Activated naive CD8-positive, alpha-beta T cell treated with anti-CD3 and anti-CD28 coated beads for 36 hours (primary cell): ENCODE measurements around the gene BCL2L12. TPM values are rescaled to one million over a fixed set of nuclear protein-coding genes. Genes with fewer than 3 reads are reported as not detected.

Experiments
- DNase-seq: peaks from one replicate; pipeline ENCODE4 v3.0.0; 2021
- H3K27ac Mint-ChIP-seq: one replicate; pipeline ENCODE4 v1.8.0; 2022; ENCODE audit warnings: mild to moderate bottlenecking, moderate library complexity, mixed read lengths
- H3K27me3 Mint-ChIP-seq: one replicate; pipeline ENCODE4 v1.8.0; 2022; ENCODE audit warnings: mild to moderate bottlenecking, mixed read lengths
- H3K36me3 Mint-ChIP-seq: one replicate; pipeline ENCODE4 v1.8.0; 2021; ENCODE audit warnings: mild to moderate bottlenecking, mixed read lengths
- H3K4me1 Mint-ChIP-seq: one replicate; pipeline ENCODE4 v1.8.0; 2021; ENCODE audit warnings: mixed read lengths
- H3K4me3 Mint-ChIP-seq: one replicate; pipeline ENCODE4 v1.8.0; 2022; ENCODE audit warnings: mild to moderate bottlenecking, moderate library complexity, mixed read lengths
- H3K9me3 Mint-ChIP-seq: one replicate; pipeline ENCODE4 v1.8.0; 2022; ENCODE audit warnings: mixed read lengths
- total RNA-seq, 2 experiments: library from RNA; stranded (reverse); gene quantifications; one replicate each; pipeline ENCODE4 v1.2.3, GENCODE V29; 2021

Gene BCL2L12
- total RNA-seq, 2 experiments from 2014 or later = 74.1 to 81.9 TPM

- H3K4me3 Mint-ChIP-seq = peak overlapping the region; percentile 25
- H3K9me3 Mint-ChIP-seq = no peaks in the 10 kb centered on the region
- H3K27me3 Mint-ChIP-seq = no peaks in the 10 kb centered on the region
- no peak for DNase-seq
- peak overlapping the region; percentile 76 for H3K27ac Mint-ChIP-seq
- peaks cover 49% of the 10 kb centered on the region for H3K36me3 Mint-ChIP-seq
- peaks cover 32% of the 10 kb centered on the region for H3K4me1 Mint-ChIP-seq
Observed at GRCh38 chr19:49684251-49684982, 18.7 kb downstream of the BCL2L12 start.

GRCh38 chr19:49684983-49685553 lies 19.3 kb downstream of the BCL2L12 start:
- Mint-ChIP-seq H3K27ac (no peak overlapping the region), H3K36me3 (peaks cover 49% of the 10 kb centered on the region), H3K27me3 (no peaks in the 10 kb centered on the region), H3K9me3 (no peaks in the 10 kb centered on the region), H3K4me3 (no peak overlapping the region), H3K4me1 (peaks cover 29% of the 10 kb centered on the region)
- no peak for DNase-seq

GRCh38 chr19:49685845-49686332 lies 20.2 kb downstream of the BCL2L12 start:
- no peak for DNase-seq
- Mint-ChIP-seq H3K4me1 (peaks cover 32% of the 10 kb centered on the region), H3K4me3 (peak overlapping the region; percentile 30), H3K36me3 (peaks cover 51% of the 10 kb centered on the region), H3K27me3 (peaks cover 7% of the 10 kb centered on the region), H3K27ac (no peak overlapping the region), H3K9me3 (no peaks in the 10 kb centered on the region)

- Mint-ChIP-seq H3K4me1 (peaks cover 33% of the 10 kb centered on the region), H3K9me3 (no peaks in the 10 kb centered on the region), H3K27me3 (peaks cover 14% of the 10 kb centered on the region), H3K4me3 (no peak overlapping the region), H3K27ac (peak overlapping the region; percentile 34), H3K36me3 (peaks cover 49% of the 10 kb centered on the region)
- DNase-seq = no peak
Observed at GRCh38 chr19:49686503-49687088, 20.9 kb downstream of the BCL2L12 start.

GRCh38 chr19:49687150-49687549 lies 21.4 kb downstream of the BCL2L12 start:
- peak overlapping the region; percentile 34 for H3K27ac Mint-ChIP-seq
- no peaks in the 10 kb centered on the region for H3K9me3 Mint-ChIP-seq
- no peak for DNase-seq
- peaks cover 45% of the 10 kb centered on the region for H3K36me3 Mint-ChIP-seq
- H3K27me3 Mint-ChIP-seq = peaks cover 20% of the 10 kb centered on the region
- peaks cover 33% of the 10 kb centered on the region for H3K4me1 Mint-ChIP-seq
- H3K4me3 Mint-ChIP-seq = no peak overlapping the region

GRCh38 chr19:49687566-49688316 lies 22.0 kb downstream of the BCL2L12 start:
- Mint-ChIP-seq H3K9me3 (no peaks in the 10 kb centered on the region), H3K4me3 (no peak overlapping the region), H3K27ac (no peak overlapping the region), H3K36me3 (peaks cover 42% of the 10 kb centered on the region), H3K4me1 (peaks cover 36% of the 10 kb centered on the region), H3K27me3 (peaks cover 23% of the 10 kb centered on the region)
- DNase-seq = no peak

- H3K4me1 Mint-ChIP-seq = peaks cover 36% of the 10 kb centered on the region
- H3K36me3 Mint-ChIP-seq = peaks cover 37% of the 10 kb centered on the region
- H3K27ac Mint-ChIP-seq = no peak overlapping the region
- H3K4me3 Mint-ChIP-seq = no peak overlapping the region
- H3K9me3 Mint-ChIP-seq = no peaks in the 10 kb centered on the region
- H3K27me3 Mint-ChIP-seq = peaks cover 26% of the 10 kb centered on the region
- DNase-seq = no peak
Observed at GRCh38 chr19:49688531-49689132, 22.9 kb downstream of the BCL2L12 start.

GRCh38 chr19:49689133-49690078 lies 23.7 kb downstream of the BCL2L12 start, which contains the start of gene ADM5:
Gene ADM5, plus strand, starts transcription at chr19:49689594. Its CDS starts 244 bp downstream, at chr19:49689838.
- peaks cover 26% of the 10 kb centered on the region for H3K27me3 Mint-ChIP-seq
- H3K4me3 Mint-ChIP-seq = peak within 1 kb of the TSS; percentile 74
- H3K27ac Mint-ChIP-seq = peak within 1 kb of the TSS; percentile 77
- peaks cover 36% of the 10 kb centered on the region for H3K4me1 Mint-ChIP-seq
- H3K36me3 Mint-ChIP-seq = peaks cover 30% of the 10 kb centered on the region
- H3K9me3 Mint-ChIP-seq = no peaks in the 10 kb centered on the region
- peak; percentile 54 for DNase-seq

GRCh38 chr19:49690079-49690655 lies 24.4 kb downstream of the BCL2L12 start:
- Mint-ChIP-seq H3K27me3 (peaks cover 26% of the 10 kb centered on the region), H3K4me3 (peak overlapping the region; percentile 74), H3K27ac (peak overlapping the region; percentile 77), H3K4me1 (peaks cover 36% of the 10 kb centered on the region), H3K36me3 (peaks cover 30% of the 10 kb centered on the region), H3K9me3 (no peaks in the 10 kb centered on the region)
- no peak for DNase-seq

GRCh38 chr19:49690656-49691242 lies 25.0 kb downstream of the BCL2L12 start, which contains the start of gene CPT1C:
Gene CPT1C, plus strand, starts transcription at chr19:49691116. Its CDS starts 1,137 bp downstream, at chr19:49692253.
- no peaks in the 10 kb centered on the region for H3K9me3 Mint-ChIP-seq
- DNase-seq = peak; percentile 60
- H3K4me1 Mint-ChIP-seq = peaks cover 33% of the 10 kb centered on the region
- peaks cover 26% of the 10 kb centered on the region for H3K27me3 Mint-ChIP-seq
- H3K27ac Mint-ChIP-seq = peak within 1 kb of the TSS; percentile 77
- H3K4me3 Mint-ChIP-seq = peak within 1 kb of the TSS; percentile 74
- H3K36me3 Mint-ChIP-seq = peaks cover 25% of the 10 kb centered on the region

GRCh38 chr19:49691243-49692146 lies 25.8 kb downstream of the BCL2L12 start:
- DNase-seq = no peak

GRCh38 chr19:49692147-49692506 lies 26.4 kb downstream of the BCL2L12 start:
- peaks cover 30% of the 10 kb centered on the region for H3K4me1 Mint-ChIP-seq
- H3K27ac Mint-ChIP-seq = no peak overlapping the region
- H3K4me3 Mint-ChIP-seq = no peak overlapping the region
- peaks cover 26% of the 10 kb centered on the region for H3K27me3 Mint-ChIP-seq
- no peaks in the 10 kb centered on the region for H3K9me3 Mint-ChIP-seq
- no peak for DNase-seq
- peaks cover 21% of the 10 kb centered on the region for H3K36me3 Mint-ChIP-seq

More at GRCh38 chr19:49691243-49692146, 25.8 kb downstream of the BCL2L12 start:
- H3K27me3 Mint-ChIP-seq = peaks cover 26% of the 10 kb centered on the region
- H3K4me1 Mint-ChIP-seq = peaks cover 33% of the 10 kb centered on the region
- peak overlapping the region; percentile 52 for H3K27ac Mint-ChIP-seq
- H3K36me3 Mint-ChIP-seq = peaks cover 24% of the 10 kb centered on the region
- peak overlapping the region; percentile 74 for H3K4me3 Mint-ChIP-seq
- H3K9me3 Mint-ChIP-seq = no peaks in the 10 kb centered on the region
